Mucosa of descending colon (tissue), 3 donors: ENCODE data around the gene USP44. TPM values are rescaled to one million over a fixed set of nuclear protein-coding genes. Genes with fewer than 3 reads are reported as not detected.

ENCODE experiments used
- ATAC-seq: fragments of 200-7000 bp; cut with Tn5 transposase; one replicate; pipeline ENCODE4 v1.9.1; 2020; ENCODE audit warnings: mild to moderate bottlenecking, moderate library complexity
- DNase-seq, 3 donors: peaks; one replicate each; pipeline ENCODE4 v3.0.0-alpha.2; 2020
- H3K36me3 ChIP-seq: fragments of 200-600 bp; one replicate; pipeline ENCODE4 v1.8.0; 2021; ENCODE audit warnings: low read depth, mild to moderate bottlenecking
- H3K4me1 ChIP-seq: fragments of 200-600 bp; one replicate; pipeline ENCODE4 v1.8.0; 2021; ENCODE audit warnings: low read depth, mild to moderate bottlenecking
- H3K4me3 ChIP-seq: fragments of 200-600 bp; one replicate; pipeline ENCODE4 v1.8.0; 2021; ENCODE audit warnings: mild to moderate bottlenecking
- H3K9me3 ChIP-seq: fragments of 200-600 bp; one replicate; pipeline ENCODE4 v1.8.0; 2021; ENCODE audit warnings: mild to moderate bottlenecking
- intact Hi-C, 2 donors: fragments of 100-400 bp; cut with DNase I in 1 of 2; cut with micrococcal nuclease in 1 of 2; formaldehyde crosslinking; loops; one replicate each; pipeline versions ENCODE4 v1.11.0 to v1.11.1; 2022; cut with DNase I, micrococcal nuclease
- total RNA-seq, 3 donors: library from RNA; stranded (reverse); fragmentation: NEBNext Ultra II Directional in 2 of 3; extraction: Animal tissue kit (Norgen Biotek cat#: 25700) in 2 of 3; gene quantifications; one replicate each; pipeline versions ENCODE4 v1.2.1 to v1.2.4, GENCODE V29; 2021 to 2023
- TF ChIP-seq, protein P1 (sequence below): fragments of 200-600 bp; IDR thresholded peaks from one replicate; pipeline ENCODE4 v1.8.0; 2022; ENCODE audit warnings: antibody characterized with exemption, mild to moderate bottlenecking
- donor health status: DM: no; HTN: no; CAD: no; lungs with moderate emphysema.
- donor health status: DM: no; HTN: no; CAD: no.
- donor health status: DM: no; HTN: yes; CAD: no.

Gene USP44
- total RNA-seq, 3 donors from 2014 or later = 0.20 to 1.7 (median 0.53) TPM

DNA sequence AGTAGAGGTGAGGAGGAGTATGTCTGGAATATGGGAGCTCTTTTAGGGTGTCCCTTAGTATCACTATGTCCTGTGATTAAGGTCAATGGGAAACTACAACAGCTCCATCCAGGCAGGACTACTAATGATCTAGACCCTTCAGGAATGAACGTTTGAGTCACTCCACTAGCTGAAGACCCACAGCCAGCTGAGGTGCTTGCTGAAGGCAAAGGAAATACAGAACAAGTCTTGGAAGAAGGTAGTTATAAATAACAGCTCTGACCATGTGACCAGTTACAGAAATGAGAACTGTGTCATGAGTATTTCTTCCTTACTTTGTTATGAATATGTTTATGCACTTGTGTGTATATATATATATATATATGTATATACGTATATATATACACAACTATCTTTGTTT, 40.5 kb upstream of the USP44 start:
- no peaks in the 10 kb centered on the region for H3K36me3 ChIP-seq

DNA sequence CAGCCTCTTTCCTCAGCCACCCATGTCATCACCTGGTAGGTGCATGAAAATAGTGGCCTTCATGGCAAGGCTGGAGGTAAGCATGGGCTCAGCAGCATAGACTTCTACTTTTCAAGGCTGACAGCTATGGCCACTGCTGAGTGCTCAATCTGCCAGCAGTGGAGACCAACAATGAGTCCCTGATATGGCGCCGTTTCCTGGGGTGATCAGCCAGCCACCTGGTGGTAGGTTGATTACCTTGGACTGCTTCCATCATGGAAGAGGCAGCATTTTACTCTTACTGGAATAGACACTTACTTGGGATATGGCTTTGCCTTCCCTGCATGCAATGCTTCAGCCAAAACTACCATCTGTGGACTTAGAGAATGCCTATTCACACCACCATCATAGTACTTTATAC, 39.5 kb upstream of the USP44 start:
- ATAC-seq (no peak), DNase-seq (no peak)
- TF ChIP-seq, protein P1, sequence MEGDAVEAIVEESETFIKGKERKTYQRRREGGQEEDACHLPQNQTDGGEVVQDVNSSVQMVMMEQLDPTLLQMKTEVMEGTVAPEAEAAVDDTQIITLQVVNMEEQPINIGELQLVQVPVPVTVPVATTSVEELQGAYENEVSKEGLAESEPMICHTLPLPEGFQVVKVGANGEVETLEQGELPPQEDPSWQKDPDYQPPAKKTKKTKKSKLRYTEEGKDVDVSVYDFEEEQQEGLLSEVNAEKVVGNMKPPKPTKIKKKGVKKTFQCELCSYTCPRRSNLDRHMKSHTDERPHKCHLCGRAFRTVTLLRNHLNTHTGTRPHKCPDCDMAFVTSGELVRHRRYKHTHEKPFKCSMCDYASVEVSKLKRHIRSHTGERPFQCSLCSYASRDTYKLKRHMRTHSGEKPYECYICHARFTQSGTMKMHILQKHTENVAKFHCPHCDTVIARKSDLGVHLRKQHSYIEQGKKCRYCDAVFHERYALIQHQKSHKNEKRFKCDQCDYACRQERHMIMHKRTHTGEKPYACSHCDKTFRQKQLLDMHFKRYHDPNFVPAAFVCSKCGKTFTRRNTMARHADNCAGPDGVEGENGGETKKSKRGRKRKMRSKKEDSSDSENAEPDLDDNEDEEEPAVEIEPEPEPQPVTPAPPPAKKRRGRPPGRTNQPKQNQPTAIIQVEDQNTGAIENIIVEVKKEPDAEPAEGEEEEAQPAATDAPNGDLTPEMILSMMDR = no peak
- H3K4me1 ChIP-seq = no peaks in the 10 kb centered on the region
- intact Hi-C loops = no loop called here
- no peaks in the 10 kb centered on the region for H3K36me3 ChIP-seq
- H3K9me3 ChIP-seq = no peaks in the 10 kb centered on the region
- H3K4me3 ChIP-seq = no peak overlapping the region

More for the DNA sequence above, 40.5 kb upstream of the USP44 start:
- intact Hi-C loops = no loop called here
- ATAC-seq (no peak), DNase-seq (no peak)
- H3K9me3 ChIP-seq = no peaks in the 10 kb centered on the region
- TF ChIP-seq, protein P1 = no peak
- no peak overlapping the region for H3K4me3 ChIP-seq
- no peaks in the 10 kb centered on the region for H3K4me1 ChIP-seq

DNA sequence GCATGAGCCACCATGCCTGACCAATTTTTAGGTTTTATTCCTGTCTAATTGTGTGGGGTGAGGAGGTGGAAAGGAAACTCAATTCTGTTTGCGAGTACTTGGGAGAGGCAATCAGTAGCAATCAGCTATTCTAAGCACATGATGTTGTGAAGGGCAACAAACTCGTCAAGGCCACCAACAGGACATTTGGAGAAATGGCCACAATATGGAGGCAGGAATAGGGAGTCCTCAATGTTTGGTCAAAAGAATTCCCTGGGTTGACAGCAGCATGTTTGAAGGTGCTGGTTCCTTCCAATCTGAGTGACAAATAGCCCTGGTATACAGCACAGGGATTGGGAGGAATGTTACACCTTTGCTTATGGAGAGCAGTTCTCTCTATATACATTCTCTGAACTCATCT, 32.7 kb upstream of the USP44 start:
- TF ChIP-seq, protein P1 = no peak
- no peak for ATAC-seq
- no peaks in the 10 kb centered on the region for H3K9me3 ChIP-seq
- intact Hi-C loops = loop anchor here in 1 of 2 donors (10.0 kb wide), 1 partner anchor 231 kb away; no protein-coding TSS in a partner anchor
- no peaks in the 10 kb centered on the region for H3K36me3 ChIP-seq
- DNase-seq = no peak
- H3K4me3 ChIP-seq = no peak overlapping the region
- no peaks in the 10 kb centered on the region for H3K4me1 ChIP-seq

DNA sequence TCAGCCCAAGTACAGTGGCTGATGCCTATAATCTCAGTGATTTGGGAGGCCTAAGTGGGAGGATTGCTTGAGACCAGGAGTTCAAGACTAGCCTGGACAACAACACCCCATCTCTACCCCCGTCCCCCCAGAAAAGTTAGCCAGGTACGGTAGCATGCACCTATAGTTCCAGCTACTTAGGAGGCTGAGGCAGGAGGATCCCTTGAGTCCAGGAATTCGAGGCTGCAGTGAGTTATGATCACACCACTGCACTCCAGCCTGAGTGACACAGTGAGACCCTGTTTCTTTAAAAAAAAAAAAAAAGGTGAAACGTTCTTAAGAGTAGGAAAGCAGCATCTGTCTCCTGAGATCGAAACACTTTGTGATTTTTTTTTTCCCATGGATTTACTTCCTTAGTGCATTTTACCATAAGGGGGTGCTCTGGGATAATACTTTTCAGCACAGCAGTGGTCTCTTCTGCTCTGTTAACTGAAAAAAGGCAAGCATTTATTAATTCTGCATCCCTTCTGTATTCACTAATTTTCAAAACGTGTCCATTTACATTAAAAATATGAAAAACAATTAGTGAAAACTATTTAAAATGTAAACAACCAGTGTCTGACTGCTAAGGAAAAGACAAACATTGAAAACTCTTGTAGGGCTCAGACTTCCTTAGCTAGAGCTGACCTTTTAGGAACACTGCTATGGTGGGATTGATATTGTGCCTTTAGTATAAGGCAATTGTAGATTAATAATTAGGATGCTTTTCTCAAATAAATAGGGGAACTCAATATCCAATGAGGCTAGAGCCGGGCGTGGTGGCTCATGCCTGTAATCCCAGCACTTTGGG, 31.2 kb upstream of the USP44 start:
- DNase-seq = no peak
- TF ChIP-seq, protein P1 = no peak
- Histone ChIP-seq H3K9me3 (no peaks in the 10 kb centered on the region), H3K4me3 (no peak overlapping the region), H3K36me3 (no peaks in the 10 kb centered on the region), H3K4me1 (no peaks in the 10 kb centered on the region)
- intact Hi-C loops = loop anchor here in 1 of 2 donors (10.0 kb wide), 1 partner anchor 232 kb away; no protein-coding TSS in a partner anchor
- ATAC-seq = no peak

DNA sequence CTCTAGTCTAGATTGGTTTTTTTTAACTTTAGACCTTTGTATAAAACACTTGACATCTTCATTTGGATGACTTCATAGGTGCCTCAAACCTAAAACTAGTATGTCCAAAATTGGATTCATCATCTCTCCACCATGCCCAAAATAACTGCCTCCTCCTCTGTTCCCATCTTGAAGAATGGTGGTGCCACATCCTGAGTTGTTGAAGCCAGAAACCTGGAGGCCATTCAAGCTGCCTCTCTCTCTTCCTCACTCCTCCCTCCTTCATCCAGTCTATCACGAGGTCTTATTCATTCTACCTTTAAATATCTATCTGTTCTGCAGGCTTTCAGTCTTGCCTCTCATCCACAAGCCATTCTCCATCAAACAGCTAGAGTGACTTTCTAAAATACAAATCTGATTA, 26.5 kb upstream of the USP44 start:
- Histone ChIP-seq H3K4me3 (no peak overlapping the region), H3K36me3 (no peaks in the 10 kb centered on the region), H3K9me3 (no peaks in the 10 kb centered on the region), H3K4me1 (no peaks in the 10 kb centered on the region)
- intact Hi-C loops = no loop called here
- no peak for DNase-seq
- TF ChIP-seq, protein P1 = no peak
- ATAC-seq = no peak
